HL-60/S4 treated with retinoic acid at 250 ng/mL for 4 days and 3 days (cell line): ENCODE results near the gene CELF4.

Source experiments
- in situ Hi-C: fragments of 300-500 bp; cut with MboI; formaldehyde crosslinking; loops from 2 replicates; pipeline ENCODE4 v1.7.0; 2022; ENCODE audit warnings: low sequenced_read_pairs

The CELF4 gene

DNA sequence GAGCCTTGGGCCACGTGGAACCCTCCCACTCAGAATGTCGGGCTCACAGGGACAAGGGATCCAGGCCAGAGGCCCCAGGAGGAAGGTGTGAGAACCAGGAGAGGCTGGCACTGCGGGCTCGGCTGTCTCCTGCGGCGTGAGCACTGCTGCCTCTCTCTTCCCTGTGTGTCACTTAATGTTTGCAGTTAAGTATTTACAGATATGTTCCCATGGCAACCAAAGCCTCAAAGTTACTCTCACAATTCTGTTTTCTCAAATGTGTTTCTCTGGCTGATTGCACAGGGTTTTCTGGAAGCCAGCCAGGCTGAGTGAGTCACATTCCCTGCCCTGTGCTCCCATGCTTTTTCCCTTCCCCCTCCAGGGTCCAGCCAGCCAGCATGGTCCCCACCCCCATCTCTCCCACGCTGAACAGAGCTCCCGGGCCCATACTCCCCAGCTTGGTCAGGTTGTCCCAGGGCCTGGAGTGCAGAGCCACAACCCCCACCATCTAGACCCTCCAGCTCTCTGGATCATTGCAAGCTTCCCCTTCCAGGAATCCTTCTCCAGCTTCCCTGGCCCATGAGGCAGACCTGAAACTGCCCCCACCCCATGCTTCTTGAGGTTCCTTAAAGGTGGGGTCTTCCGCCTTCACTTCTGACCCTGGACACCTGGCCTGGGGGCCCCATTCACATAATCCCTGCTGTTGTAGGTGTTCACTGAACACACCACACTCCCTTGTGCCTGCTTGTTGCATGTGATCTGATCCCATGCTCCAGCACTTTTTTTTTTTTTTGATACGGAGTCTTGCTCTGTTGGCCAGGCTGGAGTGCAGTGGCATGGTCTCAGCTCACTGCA lies 265.9 kb downstream of the CELF4 start:
- in situ Hi-C loops: no loop called here

DNA sequence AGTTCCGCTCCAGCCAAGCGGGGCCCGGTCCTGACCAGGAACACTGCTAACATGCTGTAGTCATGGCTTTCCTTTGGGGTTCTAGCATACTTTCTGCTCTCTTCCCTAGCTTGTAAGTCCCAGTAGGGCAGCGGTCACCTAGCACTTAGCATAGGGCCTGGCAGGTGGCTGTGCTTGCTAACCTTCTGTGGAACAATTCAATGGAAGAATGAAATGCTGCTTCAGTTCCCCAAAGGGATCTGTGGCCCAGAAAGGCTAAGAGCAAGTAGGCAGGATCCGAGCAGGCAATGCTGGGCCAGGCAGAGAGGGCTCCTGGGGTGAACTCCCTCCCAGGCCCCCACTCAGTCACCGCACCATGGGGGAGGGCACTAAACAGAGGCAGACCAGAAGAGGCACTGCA lies 266.8 kb downstream of the CELF4 start:
- in situ Hi-C loops: no loop called here

DNA sequence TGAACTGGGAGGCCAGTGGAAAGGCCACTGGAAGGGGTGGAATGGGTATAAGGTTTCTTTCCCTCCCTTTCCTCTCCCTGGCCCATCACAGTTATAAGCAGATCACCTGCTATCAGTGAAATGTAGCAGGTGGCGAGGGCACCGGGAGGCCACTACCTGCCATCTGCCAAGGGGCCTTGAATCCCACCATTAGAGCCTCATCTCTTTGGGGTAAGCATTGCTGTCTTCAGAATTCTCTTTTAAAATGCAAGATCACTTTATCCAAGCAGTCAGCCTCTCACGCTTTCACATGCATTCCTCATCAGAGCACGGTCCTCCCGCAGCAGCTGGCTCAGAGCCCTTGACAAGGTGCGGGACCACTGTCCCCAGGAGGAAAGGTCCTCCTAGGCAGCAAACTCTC lies 268.5 kb downstream of the CELF4 start:
- in situ Hi-C loops: no loop called here

DNA sequence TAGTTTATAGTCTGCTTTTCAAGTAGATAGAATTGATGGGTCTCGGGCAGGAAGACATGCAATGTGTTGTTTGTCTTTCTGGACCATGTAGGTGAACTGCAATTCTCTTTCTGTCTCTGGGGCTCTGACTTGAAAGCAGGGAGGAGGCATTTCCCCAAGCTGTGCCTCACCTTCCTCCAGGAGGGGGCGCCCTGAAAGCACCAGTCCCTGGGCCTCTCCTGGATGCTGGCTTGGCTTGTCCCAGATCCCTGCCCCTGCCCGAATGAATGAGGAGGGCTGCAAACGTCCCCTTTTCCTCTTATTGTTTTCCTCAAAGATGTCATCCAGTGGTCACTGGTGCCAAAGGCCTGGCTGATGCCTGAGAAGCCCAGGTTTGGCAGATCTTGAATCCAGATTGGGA lies 270.6 kb downstream of the CELF4 start:
- in situ Hi-C loops: no loop called here

DNA sequence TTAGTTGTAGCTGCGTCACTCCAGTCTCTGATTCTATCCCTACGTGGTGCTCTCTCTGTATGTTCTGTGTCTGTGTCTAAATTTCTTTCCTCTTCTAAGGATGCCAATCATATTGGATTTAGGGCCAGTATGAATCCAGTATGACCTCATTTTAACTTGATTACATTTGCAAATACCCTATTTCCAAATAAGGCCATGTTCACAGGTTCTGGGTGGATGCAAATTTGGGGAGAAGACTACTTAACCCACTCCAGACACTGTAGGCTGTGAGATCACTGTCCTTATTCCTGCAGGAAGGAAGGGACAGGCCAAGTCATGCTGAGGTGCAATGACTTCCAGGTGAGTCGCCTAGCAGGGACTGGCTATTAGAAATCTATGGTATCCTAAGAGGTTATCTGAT lies 272.2 kb downstream of the CELF4 start:
- in situ Hi-C loops: no loop called here

DNA sequence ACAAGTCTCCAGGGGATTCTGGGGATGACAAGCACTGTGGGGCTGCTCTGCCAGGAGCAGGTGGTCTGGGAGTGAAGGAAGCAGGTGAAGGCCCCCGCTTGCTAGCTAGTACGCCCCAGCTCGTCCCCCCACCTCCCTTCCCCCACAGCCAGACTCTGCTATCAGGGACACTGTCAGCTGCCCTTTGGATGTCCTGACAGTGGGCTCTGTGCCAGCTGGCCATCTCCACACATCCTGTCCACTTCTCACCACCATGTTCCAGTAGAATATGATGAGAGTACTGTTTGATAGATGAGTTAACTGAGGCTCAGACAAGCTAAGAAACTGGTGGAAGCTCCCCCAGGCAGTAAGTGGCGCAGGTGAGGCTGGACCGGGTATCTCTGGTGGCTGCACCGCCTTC lies 276.2 kb downstream of the CELF4 start:
- in situ Hi-C loops: no loop called here

DNA sequence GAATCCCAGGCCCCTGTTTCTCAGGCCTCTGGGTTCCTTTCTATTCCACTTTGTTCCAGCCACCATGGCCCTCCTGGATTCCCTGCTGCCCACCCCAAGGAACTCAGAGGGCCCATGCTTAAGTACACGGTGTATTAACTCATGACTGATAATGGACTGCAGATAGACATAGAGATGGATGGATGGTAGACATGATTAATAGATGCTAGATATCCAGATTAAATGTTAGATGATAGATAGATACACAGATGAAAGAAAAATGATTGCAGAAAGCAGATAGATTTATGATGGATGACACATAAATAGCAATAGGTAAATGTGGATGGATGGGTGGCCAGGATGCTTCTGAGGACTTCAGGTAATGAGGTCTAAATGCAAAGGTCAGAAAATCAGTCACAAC lies 278.0 kb downstream of the CELF4 start:
- in situ Hi-C loops: no loop called here

DNA sequence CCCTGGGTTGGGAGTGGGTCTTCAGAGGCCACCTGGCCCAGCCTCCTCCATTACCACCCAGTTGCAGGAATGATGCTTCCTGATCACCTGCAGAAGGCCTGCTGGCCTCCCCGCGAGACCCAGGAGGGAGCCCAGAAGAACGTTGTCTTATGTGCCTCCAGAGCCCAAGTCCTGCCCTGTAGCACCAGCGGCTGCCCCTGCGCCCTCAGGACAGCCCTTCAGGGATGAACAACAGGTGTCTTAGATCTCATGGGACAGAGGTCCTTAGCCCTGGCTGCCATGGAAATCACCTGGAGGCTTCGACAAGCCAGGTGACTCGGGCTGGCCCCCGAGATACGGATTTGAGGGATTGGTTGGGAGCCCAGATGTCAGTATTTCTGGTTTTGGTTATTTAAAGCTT lies 278.8 kb downstream of the CELF4 start:
- in situ Hi-C loops: no loop called here

DNA sequence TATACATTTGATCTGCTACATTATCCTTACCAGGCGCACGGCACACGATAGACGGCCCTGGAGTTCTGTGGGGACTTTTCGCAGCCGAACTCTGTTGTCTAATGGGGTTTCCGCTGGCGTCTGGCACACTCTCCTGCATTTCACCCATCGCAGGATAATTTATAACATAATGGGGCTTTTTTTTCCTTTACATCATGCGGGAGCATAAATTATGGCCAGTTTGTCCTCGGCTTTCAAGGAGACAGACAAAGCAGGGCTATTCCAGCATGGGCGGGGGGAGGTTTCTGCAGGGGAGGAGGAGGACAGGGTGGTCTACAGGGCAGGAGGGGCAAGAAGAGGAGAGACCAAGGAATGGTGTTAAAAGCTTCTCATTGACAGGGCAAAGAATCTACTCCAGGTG lies 279.8 kb downstream of the CELF4 start:
- in situ Hi-C loops: no loop called here

DNA sequence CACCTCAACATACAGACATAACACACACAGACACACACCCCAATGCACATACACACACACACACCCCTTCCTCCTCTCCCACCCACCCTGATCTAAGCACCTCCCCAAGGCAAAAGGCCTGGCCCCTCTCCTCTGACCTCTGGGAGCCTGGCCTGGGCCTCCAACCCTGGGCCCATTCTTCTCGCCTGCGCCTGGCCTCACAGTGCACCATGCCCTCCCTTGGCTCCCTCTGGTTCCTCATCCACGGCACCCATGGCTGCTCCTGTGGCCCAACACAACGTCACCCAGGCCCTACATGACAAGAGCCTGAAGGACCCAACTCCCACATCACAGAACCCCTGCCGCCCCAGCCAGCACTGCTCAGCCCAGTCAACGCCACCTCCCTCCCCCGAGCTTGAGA lies 281.3 kb downstream of the CELF4 start:
- in situ Hi-C loops: no loop called here

DNA sequence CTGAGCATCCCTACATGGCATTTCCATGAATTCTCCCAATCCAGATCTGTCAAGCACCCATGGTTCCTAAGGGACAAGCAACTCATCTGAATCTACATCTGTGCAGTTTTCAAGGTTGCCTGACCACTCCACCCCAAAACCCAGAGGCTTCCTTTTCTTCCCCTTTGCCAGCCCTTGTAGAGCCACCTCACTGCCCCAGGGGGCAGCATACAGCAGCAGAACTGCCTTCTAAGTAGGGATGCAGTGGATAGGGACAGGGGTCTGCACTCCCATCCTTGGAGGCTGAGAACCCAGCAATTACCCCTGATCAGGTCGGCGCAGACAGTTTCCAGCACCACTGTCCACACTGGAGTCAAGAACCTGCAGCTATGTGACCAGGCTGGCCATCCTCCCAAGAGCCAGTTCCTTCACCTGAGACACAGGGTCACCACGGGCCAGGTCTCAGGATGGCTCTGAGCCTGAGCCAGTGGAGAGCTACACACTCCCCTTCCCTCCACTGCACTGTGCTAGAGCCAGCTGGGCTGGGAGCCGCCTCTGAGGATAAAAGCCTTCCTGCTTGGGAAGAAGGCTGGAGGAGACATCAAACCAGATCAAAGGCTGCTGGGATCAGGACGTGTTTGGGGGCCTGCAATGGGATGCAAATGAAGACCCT lies 283.1 kb downstream of the CELF4 start:
- in situ Hi-C loops: no loop called here

DNA sequence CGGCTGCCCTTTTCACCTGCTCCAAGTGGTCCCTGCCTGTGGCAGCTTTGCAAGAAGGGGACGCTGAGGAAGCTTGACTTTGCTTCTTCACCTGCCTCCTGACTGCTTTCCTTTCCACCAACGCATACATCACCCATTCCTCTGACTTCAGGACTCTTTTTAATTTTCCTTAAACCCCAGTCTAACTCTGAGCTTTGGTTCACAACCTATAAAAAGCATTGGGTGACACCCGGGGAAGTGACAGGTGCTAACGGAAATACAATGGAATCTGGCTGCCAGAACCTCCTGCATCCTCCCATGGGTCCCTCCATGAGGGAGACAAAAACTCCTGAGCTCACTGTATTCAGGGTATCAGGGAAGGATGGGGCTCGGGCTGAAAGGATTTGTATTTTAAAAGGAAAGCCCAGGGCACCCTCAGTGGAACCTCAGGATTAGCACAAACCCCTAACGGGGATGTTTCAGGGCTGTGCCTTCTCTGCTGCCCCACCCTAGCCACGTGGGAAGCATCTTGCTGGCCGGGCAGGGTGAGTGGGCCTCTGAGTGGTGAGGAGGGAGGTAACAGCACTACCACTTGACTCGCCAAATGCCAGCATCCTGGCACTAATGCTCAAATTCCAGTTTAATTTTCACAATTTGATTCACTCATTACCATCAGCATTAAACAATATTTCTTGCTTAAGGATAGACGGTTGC lies 284.8 kb downstream of the CELF4 start:
- in situ Hi-C loops: no loop called here

DNA sequence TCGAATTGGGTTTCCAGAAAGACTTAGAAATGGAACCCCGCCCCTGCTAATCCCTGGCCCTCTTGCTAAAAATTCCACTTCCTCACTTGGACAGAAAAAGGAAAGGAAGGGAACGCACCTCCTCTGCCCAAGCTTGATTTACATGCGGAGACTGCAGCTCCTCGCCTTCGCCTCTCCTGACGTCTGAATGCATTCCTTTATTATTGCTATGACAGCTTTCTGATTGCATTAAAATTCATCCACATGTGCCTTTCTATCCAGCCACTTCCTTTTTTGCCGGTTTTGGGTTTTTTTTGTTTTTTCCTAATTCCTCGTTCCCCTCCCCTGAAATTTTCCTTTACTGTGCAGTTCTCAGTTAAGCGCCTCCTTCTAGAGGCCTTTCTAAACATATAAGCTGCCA lies 287.8 kb downstream of the CELF4 start:
- in situ Hi-C loops: no loop called here

DNA sequence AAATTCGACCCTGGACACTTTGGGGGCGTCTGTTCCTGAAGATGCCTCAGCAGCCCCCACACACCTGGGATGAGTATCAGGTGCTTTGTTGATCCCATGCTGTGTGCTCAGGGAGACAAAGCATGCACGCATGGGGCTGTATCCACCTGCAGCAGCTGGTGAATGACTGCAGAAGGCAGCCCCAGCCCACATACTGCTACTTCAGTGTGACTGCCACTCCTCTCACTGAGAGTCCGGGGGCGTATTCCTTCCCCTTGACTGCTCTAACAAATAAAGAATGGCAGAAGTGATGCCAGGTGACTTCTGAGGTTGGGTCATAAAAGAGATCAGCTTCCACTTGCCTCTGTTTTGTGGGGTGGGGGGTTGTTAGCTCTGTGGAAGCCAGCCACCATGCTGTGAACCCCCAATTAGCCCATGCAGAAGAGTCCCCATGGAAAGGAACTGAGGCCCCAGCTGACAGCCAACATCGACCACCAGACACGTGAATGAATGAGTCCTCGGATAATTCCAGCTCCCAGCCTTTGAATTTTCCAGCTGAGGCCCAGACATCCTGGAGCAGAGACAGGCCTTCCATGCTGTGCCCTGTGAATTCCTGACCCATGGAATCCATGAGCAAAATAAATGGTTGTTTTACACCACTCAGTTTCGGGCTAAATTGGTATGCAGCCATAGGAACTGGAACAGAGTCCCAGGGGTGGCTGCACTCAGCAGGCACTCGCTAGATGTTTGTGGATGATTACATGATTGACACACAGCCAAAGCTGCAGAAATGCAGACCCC lies 289.3 kb downstream of the CELF4 start:
- in situ Hi-C loops: no loop called here

DNA sequence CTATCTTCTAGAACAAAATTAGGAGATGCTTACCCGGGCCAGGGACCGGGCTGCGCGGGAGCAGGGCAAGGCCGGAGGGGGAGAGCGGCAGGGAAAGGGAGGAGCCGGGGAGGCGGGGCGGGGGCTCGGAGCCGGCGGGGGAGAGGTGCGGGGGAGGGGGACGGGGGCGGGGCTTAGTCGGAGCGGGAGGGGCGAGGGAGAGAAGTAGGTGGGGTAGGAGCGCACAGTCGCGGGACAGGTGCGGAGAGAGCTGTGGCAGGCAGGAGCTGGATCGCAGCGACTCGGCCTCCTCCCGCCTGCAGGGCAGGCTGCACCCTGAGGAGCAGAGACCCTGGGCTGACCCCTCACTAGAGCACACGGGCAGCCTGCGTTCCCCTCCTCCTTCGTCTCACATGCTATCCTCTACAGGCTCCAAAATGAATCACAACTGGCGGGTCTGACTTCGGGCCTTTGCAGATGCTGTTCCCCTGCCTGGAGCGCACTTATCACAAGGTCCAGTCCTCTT lies 290.3 kb downstream of the CELF4 start:
- in situ Hi-C loops: no loop called here

DNA sequence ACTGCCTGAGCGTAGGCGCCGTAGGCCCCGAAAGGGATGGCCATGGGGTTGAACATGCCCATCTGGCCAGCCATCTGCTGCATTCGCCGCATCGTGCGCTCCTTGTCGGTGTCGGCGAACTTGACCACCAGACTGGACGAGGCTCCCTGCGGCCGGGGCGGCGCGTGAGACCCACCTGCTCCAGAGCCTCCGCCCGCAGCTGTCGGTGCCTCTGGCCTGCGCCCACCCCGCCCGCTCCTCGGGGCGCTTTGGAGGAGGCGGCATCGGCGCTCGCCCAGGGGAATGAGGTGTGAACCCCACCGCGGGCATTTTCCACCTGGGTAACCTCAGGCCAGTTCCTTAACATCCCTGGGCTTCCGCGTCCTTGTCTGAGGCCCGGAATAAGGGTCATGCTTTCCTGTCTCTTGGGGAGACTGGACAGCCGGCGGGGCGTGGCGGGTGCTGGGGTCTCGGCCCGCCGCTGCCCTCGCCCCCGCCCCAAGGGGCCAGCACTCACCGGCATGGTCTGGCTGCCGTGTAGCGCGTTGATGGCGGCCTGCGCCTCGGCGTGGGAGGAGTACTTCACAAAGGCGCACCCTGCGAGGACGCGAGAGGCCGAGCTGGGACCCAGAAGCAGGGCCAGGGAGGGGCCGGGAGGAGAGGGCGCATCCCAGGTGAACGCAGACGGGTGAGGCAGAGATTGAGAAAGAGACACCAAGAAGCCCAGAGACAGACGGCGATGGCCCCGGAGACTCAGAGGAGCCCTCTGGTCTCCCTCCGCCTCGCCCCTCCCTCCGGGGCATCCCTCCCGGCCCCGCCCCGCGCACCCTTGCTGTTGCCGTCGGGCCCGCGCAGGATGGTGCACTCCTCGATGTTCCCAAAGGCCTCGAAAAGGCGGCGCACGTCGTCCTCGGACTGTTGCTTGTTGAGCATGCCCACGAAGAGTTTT lies 291.0 kb downstream of the CELF4 start:
- in situ Hi-C loops: no loop called here

DNA sequence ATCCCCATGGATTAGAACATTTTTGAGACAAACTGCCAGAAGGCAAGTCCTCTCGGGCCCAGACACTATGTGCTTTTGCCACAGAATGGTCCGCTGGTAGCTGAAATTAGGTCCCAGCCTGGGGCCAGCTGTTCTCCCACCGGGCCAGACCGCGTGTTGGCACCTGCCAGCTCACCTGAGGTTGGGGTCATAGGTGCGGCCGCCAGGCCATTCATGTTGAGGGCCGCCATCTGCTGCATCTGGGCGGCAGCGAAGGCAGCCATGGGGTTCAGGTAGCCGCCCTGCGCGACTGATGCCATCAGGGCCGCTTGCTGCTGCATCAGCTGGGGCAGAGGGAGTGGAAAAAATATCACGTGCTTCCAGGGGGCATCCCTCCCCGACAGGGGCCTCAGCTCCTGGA lies 292.8 kb downstream of the CELF4 start:
- in situ Hi-C loops: no loop called here

DNA sequence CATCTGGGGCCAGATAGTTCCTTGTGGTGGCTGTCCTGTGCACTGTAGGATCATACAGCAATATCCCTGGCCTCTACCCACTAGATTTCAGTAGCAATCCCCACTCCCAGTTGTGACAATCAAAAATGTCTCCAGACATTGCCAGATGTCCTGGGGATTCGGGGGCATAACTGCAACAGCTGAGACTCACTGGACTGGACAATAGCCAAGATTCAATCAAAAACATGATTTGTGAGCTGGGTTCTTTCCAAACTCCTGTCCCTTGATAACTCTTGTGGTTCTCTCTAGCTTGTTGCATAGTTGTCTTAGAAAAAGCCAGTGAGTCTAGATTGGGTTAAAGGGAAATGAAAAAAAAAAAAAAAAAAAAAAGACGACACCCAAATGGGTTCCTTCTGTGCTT lies 293.4 kb downstream of the CELF4 start:
- in situ Hi-C loops: no loop called here

DNA sequence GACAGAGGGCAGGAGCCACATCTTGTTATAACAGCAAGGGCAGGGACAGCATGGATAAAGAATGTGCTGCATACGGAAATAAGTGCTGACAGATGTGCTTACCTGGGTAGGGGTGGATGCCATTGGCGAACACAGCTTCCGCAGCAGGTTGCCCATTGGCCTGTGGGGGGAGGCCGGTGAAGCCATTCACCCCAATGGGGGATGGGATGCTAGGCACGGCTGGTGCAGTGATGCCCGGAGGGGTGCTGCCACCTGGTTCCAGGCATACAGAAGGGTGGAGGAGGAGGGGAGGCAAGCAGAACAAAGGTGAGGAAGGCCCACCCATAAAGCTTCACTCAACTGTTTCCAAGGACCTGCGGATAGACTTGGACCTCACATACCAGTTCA lies 294.9 kb downstream of the CELF4 start:
- in situ Hi-C loops: no loop called here

DNA sequence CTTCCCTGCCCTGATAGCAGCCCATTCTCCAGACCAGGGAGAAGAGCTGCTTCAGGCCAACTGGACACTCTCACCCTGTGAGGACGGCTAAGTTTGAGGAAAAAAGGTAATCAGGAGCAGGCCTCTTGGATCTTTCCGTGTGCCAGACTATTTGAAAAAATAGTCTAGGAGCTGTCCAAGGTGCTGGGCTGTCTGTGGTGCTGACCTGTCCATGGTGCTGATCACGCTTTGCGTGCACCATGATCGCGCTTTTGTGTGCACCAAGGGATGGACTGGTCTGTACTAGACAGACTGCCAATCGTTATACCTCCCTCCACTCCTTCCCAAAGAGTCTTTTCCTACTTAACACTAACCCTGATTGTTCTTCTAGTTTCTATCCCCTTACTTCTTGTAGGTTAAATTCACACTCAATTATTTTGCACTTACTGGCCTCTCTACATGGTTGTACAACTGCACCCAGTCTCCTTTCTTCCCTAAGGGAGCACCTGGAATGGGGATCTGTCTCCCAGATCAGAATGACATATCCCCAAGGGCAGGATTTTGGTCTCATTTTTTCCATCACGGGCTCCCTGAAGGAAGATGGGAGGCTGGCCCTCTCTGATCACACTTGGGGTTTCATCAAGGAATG lies 295.4 kb downstream of the CELF4 start:
- in situ Hi-C loops: no loop called here
